ENCODE measurements around the gene COMT.

GRCh38 chr22:19900707-19901436 lies 40.7 kb upstream of the COMT start:
- TF ChIP-seq CTCF (IDR thresholded peaks at IDR 0.05; ENCODE audit: borderline replicate concordance, extremely low read depth, low read length, poor library complexity, severe bottlenecking) = no peak
- no peak for TF ChIP-seq EZH2 (IDR thresholded peaks at IDR 0.05; ENCODE audit: borderline replicate concordance, low read depth, low read length, severe bottlenecking)

Measured in DND-41 (cell line).